GM18873 (cell line): Measurements from ENCODE around the gene PDGFD.

Source experiments
- ATAC-seq: cut with Tn5 transposase; IDR thresholded peaks from one replicate; pipeline ENCODE4 v1.9.1; 2021; ENCODE audit warnings: mild to moderate bottlenecking, moderate library complexity, moderate number of reproducible peaks; ENCODE audit not compliant: unreplicated experiment, low FRiP score

PDGFD gene

DNA sequence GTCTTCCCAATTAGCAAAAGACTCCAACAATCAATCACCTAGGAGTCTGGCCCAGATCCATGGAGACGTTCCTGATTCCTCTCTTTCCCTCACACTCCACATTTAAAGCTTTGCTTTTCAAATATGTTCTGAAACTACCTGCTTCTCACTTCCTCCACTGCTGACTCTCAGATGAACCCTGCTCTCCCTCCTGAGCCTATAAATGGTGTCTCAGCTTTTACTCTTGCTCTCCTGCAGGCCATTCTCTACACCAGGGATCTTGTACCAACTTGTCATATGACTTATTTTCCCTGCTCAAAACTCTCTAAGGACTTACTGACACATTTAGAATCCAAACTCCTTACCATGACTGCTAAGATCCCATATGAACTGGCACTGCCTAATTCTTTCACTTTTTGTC is 265.9 kb downstream of the PDGFD start:
- peak; percentile 43 for ATAC-seq

DNA sequence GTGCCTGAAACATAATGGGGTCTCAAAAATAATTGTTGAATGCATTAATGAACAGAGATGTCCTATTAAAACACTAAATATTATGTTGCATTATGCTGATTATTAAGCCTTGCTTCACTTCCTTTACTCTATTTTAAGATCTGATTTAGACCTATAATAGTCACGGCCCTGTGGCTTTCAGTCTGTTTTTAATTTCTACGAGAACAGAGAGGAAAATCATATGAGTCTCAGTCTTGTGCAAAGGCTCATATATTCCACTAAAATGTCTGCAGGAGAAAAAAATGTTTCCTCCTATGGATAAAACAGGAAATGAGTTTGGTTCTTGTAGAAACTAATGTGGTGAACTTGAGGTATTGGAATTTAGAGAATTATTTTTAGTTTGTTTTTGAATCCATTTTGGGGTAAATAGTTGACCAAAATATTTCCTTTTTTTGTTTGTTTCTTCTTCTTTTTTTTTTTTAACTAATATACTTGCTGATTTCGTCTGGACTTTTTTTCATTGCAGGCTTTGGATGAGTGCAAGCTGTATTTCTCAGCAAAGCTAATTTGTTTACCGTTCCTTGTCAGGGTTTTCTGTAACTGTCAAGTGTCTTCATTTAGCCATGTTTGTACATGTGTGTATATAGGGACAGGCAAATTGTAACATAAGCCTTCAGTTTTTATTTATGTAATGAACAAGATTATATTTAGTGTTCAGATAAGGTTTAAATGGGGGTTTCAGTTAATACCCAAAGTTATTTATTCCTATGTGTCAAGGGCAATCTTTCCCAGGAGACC is 266.6 kb downstream of the PDGFD start:
- no peak for ATAC-seq

DNA sequence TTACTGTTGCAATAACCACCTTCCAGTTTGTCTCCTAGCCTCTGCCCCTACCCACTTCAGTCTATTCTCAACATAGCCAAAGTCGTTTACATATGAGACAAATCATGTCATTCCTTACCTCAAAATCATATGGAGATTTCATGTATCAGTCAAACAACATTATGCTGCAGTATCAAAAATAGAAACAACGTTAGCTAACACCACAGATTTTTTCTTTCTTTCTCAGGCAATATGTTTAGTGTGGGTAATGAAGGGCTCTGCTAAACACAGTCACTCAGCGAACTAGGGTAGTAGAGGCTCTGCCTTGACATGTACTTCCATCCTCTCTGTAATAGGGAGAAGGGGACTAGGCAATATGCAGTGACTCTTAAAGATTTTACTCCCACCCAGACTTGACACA is 268.8 kb downstream of the PDGFD start:
- no peak for ATAC-seq

DNA sequence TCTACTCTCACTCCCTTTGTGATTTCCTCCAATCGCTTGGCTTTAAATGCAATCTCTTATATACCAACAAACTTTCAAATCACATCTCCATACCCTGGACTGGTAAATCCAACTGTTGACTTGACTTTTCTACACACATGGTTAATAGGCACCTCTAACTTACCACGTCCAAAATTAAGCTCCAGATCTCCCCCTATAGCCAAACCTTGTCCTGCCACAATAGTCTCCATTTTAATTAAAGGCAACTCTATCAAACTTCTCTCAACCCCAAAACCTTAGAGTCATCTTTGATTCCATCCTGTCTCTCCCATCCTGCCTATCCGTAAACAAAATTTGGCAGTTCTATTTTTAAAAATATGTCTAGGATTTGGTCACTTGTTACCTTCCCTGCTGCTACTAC is 269.3 kb downstream of the PDGFD start:
- no peak for ATAC-seq

DNA sequence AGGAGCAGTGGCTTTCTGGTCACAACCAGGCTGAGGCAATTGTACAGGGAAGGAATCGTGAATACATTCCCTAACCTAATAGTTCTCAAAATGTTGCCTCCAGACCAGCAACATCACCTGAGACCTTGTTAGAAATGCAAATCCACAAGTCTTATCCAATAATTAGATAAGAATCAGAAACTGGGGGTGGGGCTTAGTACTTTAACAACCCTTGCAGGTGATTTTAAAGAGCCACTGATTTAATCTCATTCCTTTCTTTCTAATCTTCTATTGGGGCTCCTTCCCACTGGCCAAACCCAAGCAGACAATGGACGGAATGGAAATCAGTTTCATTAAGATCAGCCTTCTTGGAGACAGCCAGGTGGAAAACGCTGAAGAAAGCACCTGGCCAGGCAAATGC is 269.9 kb downstream of the PDGFD start:
- no peak for ATAC-seq

DNA sequence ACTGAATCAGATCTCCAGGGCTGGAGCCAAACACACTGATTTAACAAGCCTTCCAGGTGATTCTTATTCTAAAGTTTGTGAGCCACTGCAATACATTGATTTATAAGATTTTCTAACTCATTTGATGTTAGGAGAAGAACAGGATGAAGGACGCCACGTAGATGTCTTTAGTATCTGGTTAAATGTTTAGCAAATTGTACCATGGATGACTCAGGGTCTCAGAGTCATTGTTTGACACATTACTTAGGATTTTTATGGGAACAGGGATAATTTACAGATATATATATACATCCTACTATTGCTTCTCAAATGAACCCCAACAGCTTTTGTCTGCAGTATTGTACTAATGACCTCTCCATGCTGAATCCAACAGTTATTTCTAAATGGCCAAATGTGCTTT is 270.6 kb downstream of the PDGFD start:
- ATAC-seq: no peak

DNA sequence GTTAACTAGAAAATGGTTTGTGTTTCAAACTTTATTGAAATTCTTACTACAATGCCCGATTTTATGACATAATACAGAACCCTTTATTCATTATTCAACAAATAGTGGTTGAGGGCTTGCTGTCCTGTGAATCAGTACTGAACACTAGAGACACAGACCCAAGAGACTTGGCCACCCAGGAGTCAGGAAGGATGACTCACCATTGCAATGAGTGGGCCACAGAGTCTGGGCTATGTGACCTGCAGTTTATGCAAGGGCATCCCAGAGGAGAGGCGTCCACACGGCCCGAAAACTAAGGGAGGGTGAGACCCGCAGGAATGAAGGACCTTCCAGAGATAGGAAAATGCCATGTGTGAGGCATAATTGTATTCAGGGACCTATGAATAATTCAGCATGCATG is 271.3 kb downstream of the PDGFD start:
- no peak for ATAC-seq

DNA sequence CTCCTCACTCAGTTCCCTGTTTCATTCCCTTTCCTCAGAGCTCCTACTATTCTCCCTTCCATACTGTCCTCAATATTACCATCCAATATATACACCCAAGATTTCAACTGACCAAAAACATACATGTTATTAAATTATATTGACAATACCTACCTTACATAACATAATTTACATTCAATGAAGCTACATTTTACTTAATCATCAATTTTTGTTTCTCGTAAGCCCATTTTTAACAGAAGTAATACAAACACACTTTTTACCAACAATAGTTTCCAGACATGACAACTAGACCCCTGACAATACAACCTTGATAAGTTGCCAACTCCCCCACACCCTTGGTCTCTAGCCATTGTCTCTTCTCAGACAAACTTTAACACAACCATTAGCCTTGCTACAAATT is 273.3 kb downstream of the PDGFD start:
- ATAC-seq: no peak

DNA sequence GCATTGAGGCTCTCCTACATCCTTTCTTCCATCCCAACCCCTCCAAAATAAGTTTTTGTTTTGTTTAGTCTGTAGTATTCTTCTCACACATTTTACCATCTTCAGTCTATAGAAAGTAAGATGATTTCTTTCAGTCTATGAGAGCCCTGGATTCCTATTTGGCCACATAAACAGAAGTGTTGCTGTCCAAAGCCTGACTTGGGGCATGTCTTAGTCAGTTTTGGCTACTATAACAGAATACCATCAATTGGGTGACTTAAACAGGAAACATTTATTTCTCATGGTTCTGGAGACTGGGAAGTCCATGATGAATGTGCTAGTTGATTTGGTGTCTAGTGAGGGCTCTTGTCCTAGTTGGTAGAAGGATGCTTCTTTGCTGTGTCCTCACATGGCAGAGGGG is 274.3 kb downstream of the PDGFD start:
- ATAC-seq: no peak

DNA sequence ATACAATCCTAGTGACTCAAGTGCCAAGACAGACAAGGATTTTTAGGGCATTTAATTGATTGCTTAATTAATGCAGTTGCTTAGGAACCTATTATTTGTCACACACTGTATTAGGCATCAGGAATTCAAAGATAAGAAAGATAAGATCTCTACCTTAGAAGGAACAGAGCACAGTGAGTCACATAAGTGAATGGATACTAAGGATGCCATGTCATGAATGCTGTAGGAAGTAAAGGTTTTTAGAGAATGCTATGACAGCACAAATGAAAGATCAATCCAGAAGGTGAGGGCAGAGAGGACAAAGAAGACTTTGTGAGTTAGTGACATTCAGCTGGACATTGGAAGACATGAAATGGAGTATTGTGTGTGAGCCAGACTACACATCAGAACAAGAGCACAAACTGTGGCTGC is 275.4 kb downstream of the PDGFD start:
- ATAC-seq: no peak

DNA sequence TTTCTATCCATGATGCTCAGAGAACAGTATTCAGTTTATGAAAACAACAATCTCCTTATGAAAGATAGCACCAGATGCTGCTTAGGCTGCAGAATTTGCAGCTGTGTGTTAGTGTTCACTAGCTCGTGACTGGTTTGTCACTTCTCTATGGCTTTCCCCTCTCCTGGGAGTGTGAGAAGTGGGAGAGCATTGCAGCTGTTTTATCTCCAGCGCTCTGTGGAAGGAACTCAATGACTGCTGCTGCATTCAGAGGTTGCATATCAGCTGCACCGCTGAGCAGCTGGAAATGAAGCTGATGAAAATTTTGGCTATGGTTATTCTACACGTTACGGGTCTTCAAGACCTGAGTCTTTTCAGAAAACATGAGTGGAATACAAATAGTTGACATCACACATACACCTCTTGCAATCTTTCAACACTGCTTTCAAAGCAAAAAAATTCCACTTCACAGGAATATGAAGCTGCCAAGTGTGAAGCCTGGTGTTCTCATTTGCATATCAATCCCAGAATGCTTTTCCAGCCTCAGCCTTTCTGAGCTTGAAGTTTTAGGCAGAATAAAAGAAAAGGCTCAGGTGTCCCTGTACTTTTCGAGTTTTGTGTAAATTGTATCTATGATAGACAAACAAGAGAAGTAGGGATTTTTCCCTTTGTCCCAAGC is 276.8 kb downstream of the PDGFD start:
- no peak for ATAC-seq

DNA sequence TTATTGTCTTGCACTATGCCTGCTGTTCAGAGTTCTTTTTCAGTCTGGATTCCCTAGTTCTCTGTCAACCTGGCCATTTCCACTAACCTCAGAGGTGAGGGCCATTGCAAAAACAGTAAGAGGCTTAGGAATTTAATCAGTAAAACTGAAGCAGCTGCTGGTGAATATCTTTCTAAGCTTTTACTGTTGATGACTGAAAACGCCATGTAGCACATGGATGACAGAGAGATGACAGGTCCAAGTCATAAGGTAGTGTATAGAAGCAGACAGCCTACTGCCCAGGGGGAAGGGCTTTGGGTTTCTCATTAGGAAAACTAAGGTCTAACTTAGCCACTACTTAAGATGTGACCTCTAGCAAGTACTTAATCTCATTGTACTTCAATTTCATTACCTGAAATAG is 280.1 kb downstream of the PDGFD start:
- no peak for ATAC-seq

DNA sequence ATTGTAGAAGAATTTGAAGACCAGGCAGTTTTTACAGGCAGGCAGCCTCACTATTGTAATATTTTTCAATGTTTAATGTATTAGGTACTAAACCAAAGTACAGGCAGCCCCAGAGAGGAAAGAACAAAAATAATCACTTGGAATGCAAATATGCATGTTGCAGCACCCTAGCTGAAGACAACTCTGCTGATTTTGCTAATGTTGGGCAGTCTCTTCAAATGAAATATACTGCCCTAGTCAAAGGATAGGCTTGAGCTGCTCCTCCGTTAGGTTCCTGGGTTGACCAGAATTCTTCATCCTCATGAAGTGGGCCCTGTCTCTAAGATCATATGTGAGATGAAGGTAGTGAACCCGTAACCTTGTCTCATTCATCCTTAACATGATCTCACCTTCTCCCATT is 280.7 kb downstream of the PDGFD start:
- no peak for ATAC-seq

DNA sequence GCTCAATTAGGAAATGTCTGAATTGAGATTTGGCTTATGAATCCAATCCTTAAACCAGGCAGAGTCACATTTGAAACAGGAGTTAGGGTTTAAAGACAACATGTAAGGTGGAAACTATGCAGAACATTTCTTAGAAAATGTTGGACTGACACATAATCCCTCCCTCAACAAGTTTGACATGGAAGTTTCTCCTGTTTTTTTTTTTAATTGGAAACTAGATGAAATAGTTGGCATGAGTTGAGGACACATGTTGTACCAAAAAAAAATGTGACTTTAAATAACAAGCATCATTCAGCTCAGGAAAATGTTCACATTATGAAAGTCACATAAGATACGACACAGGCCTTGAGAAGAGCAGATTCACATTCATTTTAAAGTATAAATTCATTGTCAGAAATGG is 282.4 kb downstream of the PDGFD start:
- no peak for ATAC-seq

DNA sequence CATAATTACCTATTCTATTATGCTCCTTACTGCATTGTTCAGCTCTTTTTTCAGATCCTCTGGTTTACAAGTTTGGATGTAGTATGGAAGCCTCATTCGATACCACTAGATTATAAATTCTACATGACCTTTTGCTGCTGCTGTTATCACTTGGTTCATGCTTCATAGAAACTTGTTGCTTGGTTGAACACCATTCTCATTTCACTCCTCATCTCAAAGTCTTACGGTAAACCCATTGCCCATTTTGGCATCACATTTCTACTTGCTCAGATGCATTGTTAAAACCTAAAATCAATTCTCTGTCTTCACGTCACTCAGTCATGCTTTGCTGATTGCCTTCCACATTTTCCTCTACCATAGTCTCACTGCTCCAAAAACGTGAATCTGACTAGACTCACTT is 283.0 kb downstream of the PDGFD start:
- no peak for ATAC-seq

DNA sequence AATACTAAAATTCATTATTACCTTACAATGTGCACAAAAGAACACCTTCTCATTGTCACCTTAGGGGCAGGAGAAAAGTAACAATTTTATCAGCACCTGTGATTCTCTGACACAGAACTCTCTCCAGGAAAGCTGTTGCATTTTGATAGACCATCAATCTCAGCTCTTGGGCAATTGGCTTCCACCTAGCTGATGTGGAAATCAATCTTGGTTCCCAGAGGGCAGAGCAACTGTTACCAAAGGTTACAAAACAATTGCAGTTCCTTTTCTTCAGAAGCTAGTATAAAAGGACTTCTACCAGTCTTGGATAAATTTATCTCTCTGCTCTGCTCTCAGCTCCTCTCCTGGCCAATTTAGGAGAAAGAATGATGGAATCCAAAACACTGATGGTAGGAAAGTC is 285.3 kb downstream of the PDGFD start:
- no peak for ATAC-seq

DNA sequence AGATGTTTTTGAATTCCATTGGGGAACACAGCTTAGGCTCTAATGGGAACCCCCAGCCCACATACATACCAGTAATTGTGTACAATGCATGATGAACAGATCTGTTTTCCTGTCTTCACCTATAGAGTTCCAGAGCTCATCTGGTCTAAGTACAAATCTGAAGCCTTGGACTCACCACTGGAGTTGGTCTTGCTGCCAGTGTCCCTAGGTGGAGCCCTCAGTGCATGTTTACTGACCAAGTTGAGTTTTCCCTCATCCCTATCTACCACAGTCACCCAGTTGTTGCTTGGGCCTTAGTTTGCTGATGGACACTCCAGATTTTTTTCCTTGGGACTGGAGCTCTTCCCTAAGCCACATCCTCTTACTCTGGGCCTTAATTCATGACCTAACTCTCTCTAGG is 286.7 kb downstream of the PDGFD start:
- ATAC-seq: no peak

DNA sequence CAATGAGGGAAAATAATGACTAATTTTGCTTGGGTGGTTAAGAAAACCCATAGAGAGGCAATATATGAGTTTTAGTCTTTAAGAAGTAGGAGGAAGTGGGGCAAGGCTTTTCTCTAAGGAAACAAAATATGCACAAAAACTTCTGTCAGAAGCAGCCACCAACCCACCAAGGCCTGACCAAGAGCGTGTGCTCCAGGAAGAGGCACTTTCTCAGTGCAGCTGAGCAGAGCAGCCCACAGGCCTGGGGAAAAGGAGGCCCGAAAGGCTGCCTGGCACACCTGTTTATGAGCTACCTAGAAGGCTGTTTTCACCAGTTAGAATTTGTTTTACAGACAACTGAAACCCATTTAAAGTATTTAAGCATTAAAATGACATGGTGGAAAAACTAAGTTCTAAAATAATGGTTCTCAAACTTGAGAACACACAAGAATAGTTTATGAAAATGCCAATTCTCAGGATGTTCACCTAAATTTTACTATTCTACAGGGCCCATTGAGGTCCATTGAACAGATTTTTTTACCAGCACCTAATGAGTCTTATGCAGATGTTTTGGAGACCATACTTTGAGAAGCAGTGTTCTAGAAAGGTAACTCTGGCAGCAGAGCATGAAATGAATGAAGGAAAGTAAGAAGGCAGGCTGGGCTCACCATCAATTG is 288.0 kb downstream of the PDGFD start:
- peak; percentile 92 for ATAC-seq

DNA sequence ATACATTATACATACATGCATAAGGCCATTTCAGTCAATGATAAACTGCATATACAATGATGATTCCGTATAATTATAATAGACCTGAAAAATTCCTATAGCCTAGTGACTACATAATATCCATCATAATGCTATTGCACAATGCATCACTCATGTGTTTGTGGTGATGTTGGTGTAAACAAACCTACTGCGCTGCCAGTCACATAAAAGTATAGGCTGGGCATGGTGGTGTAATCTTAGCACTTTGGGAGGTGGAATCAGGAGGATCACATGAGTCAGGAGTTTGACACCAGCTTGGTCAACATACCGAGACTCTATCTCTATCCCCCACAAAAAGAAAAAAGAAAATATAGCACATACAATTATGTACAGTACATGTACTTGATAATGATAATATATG is 291.2 kb downstream of the PDGFD start:
- no peak for ATAC-seq

DNA sequence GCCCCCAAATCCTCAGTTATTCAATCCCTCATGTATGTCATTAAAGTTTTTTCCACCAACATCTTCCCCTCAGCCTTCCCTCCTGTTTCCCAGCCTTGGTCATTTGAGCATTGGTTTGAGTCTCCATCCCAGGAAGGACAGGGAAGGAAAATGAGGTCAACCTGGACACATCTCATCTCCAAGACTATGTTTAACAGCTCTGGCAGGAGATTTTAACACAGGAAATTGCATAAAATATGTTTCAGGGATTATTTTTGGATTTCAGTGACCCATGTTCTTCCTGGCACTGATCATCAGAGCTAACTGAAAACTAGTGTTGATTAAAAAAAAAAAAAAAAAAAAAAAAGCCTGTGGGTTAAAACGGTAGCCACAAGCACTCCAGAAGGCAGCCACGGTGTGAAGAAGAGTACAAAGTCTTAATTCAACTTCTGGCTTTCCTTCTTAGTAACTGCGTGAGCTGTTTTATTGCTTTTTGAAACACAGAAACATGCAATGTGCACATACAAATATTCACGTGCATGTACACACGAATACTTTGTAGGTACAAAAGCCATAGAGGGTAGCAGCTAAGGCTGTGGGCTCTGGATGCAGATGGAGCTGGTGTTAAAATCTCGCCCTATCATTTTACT is 291.9 kb downstream of the PDGFD start:
- ATAC-seq: no peak

DNA sequence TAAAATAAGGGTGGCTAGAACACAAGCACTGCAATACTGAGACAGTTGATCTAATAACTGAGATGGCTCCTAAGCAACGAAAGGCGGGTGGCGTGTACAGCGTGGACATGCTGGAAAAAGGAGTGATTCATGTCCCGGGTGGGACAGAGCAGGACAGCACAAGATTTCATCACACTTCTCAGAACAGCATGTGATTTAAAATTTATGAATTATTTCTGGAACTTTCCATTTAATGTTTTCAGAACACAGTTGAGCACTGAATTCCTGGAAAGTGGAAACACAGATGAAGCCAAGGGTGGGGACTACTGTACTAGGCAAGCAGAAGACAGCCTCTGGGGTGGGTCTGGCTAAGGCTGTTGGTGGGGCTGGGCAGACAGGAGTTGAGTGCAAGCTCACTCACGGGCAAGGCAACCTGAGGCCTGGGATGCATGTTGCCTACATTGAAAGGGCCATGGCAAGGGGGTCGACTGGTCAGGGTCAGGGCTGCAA is 293.1 kb downstream of the PDGFD start:
- no peak for ATAC-seq
